HG03432 (cell line): ENCODE measurements around the gene ELMO3.
A peak's percentile ranks its signal among the peaks of the same experiment; 100 is the strongest.

ENCODE experiments used
- ATAC-seq: cut with Tn5 transposase; IDR thresholded peaks from one replicate; pipeline ENCODE4 v1.9.1; 2021; ENCODE audit warnings: mild to moderate bottlenecking, moderate library complexity; ENCODE audit not compliant: unreplicated experiment

ELMO3 gene

GRCh38 chr16:67199011-67199807 is at the start of gene ELMO3:
TSS of gene ELMO3 (plus strand) at chr16:67199131. CDS start at chr16:67199327, 196 bp downstream.
- no peak for ATAC-seq

- no peak for ATAC-seq
Measured at GRCh38 chr16:67149276-67150046, 49.5 kb upstream of the ELMO3 start.

DNA sequence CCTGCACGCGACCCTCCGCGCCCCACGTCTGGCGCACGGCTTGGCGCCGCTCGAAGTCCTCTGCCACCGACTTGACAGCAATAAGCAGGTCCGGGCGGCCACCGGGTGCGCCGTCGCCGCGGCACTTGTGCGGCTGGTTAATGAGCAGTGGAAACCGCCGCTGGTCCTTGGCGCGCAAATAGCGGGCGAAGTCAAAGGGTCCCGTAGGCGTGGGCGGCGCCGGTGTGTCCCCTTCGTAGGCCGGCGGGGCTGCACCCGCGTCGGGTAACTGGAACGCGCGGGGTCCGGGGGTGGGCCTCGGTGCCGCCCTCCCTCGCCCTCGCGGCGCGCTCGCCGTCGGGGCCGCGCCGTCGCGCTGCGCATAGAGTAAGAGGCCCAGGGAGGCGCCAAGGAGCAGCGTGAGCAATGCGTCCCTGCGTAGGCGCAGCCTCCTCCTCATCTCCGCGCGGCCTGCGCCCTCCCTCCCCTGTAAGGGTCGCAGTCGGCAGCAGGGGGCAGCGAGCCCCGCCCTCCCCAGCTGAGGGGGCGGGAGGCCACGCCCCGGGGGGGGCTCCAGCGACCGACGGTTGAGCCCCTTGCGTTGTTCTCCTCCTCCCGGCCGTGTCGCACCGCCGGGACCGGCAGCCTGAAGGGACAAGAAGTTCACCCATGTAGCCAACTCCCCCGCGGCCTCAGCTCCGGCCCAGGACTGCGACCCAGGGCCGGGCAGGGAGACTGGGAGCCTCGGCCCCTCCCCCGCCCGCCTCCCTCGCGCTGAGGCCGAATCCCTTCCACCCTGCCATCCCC is 48.7 kb upstream of the ELMO3 start:
- peak; percentile 45 for ATAC-seq

DNA sequence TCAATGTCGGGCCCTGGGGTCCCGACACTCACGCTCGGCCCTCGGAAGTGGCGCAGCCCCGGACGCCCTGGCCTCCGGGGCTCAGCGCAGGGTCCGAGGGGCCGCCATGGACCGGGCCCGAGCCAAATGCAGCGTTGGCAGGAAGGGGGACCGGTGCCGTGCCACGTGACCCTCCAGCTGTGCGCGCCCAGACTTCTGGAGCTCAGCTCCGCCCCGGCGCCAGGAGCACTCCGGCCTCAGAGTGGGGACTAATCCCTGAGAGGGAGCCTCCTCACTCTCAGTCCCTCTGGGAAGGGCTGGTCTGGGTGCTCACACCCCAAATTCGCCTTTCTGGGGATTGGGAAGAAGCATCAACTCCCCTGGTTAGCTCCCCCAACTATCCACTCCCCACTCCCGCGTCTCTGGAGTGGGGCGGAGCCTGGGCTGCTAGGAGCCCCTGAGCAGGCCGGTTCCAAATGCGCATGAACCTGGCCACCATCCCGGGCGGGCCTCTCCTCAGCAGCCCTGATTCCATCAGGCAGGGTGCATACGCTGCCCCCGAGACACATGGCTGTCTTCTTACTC is 48.0 kb upstream of the ELMO3 start, which contains the start of gene B3GNT9:
B3GNT9 (minus strand) TSS at position 166 of the 564 bp plus-strand sequence. CDS start 513 bp downstream, outside the sequence.
- ATAC-seq = peak; percentile 62

DNA sequence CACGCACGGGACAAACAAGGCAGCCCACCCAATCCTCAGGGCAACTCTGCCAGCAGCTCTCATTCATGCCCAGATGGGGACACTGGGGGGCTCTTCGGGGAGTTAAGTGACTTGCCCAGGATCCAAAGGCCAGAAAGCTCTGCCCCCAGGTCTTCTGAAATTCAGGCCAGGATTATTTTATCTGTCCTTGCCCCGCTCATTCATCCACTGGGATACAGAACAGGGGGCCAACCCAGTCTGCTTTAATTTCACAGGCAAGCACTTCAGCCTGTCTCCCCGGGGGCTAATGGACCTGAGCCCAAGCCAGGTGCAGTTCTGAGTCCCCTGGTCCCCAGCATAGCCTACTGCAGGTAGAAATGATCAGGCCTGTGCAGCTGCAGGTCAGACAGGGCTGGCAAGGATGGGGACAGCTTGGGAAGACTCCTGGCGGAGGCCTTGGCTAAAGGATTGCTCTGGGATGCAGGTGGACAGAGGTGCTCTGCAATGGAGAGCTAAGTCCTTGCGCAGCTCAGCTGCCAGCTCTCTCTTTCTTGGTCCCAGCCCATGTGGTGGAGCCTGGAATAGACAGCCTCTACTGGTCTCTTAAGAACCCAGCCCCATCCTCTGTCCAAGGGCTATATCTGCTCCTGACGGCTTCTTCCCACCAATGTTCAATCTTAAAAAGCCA is 47.4 kb upstream of the ELMO3 start:
- no peak for ATAC-seq

DNA sequence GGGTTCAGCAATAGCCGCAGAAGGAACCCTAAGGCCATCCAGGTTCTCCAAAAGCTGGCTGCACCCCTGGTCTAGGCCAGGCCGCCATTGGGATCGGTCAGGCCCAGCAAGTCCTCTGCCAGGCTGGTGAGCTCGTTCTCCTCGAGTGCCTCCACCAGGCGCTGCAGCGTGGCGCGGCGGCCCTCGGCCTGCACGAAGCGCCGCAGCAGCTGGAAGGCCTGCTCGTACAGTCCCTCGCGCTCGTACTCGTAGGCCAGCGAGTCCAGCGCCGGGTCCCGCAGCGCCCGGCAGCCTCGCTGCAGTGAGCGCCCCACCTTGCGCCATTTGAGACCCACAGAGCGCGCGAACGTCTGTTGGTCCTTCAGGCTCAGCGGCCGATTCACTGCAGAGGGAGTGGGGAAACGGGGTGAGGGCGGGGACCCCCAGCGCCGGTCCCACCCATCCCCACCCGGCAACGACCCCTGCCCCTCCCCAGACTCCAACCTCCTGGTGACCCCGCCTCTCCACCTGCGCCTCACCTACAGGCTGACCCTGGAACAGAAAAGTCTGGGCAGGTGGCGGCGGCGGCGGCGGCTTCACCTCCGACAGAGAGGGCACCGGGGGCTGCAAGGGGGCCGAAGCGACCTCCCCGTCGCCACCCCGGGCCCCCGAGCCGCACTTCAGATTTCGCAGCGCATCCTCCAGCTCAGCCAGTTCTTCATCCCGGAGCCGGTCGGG is 44.2 kb upstream of the ELMO3 start:
- ATAC-seq = no peak

- ATAC-seq = no peak
Measured at GRCh38 chr16:67155295-67156142, 43.4 kb upstream of the ELMO3 start.

GRCh38 chr16:67156143-67156844 is 42.6 kb upstream of the ELMO3 start:
- no peak for ATAC-seq

DNA sequence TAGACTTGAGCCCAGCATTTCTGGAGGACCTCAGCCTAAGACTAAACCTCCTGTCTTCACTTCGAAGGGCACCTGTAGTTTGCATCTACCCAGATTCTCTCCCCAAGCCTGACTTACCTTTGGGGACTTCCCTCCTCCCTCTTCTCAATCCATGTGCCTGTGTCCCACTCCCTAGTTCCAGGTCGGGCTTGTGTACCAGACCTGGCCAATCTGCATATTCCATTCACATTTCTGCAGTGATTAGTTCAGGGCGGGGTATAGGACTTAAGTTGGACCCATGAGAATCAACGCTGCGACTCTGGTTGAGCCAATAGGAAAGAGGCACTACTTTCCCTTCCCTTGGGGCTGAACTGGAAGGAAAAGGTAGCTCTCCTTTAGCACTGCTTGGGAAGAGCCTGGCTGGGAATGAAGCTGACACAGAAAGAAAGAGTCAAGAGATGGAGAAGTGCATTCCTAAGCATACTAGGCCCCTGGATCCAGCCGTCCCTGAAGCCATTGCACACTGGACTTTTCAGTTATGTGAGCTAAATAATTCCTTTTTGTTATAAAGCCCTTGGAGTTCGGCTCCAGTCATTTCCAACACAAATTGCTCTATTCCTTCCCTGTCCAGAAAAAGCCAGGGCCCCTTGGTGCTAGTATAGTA is 41.7 kb upstream of the ELMO3 start:
- no peak for ATAC-seq

DNA sequence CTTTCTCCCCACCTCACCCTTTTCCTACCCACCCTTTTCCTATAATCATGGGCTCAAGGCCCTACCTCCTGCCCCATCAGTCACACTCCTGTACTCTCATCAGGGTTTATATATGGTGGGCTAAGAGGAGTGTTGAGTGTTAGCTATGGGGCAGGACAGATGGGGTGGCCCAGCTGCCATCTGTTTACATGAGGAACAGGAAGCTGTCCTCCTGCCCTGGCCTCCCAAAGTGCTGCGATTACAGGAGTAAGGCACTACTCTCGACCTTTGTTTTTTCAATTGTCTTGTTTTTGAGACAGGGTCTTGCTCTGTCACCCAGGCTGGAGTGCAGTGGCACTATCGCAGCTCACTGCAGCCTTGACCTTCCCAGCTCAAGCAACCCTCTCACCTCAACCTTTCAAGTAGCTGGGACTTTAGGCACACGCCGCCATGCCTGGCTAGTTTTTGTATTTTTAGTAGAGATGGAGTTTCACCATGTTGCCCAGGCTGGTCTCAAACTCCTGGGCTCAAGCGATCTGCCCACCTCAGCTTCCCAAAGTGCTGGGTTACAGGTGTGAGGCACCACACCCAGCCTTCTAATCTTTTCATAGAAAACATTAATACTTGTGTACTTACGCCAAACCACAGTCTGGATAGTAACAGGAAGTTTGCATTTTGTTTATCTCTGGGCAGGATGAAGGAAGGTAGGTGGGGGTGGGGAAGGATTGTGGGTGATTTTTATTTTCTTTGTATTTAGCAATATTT is 40.9 kb upstream of the ELMO3 start:
- ATAC-seq = no peak

DNA sequence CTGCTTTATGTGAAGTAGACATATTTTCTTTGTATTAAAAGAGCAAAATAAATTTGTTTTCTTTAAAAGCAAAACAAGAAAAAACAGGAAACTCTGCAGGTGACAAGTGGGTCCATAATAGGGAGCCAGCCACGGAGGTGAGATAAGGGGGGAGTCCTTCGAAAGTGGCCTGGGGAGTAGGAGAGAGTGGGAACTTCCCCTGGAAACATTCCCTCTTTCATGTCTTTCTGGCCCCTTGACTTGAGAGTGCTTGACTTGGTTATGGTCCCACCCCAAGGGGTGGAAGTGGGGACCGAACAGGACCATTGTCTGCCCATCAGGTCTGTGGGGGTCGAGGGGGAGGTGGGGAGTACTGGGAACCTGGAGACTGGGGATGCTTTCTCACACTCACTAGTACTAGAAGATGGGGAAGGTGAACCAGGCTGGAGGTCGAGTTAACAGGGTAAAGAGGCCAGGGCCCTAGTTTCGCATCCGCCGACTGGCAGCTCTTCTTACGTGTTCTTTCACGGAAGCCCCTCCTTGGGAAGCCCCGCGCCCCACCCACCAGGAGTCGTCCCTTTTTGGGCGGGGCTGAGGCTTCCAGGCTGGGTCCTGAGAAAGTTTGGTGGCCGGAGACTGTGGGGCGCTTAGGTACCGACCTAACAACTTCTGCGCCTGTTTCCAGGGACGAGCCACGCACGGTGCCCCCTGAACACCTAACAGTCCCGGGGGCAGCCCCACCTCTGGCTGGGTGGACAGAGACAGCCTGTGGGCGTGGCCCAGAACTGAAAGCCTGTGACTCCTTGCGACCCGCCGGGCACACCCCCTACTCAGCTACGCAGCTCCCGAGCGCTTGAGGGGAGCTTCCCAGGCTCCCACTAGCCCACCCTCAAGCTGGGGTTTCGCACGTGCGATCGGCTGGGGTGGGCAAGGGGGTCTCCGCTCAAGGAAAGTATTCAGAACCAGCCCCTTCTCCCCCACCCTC is 40.0 kb upstream of the ELMO3 start:
- ATAC-seq = peak; percentile 42

DNA sequence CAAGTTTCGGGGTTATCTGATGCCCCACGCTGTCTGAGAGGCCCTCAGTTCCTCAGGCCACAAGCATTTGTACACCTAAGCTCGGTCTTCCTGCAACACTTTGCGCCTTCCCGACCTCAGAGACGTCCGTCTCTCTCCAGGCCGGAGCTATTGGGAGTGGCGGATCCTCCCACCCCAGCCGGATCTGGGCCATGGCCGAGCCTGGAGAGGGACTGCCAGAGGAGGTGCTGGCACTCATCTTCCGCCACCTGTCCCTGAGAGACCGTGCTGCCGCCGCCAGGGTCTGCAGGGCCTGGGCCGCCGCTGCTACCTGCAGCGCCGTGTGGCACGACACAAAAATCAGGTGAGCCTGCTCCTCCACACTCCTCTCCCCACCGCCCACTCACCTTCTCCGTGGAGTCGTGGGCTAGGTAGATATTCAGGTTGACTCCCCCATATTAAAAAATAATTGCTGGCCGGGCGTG is 37.3 kb upstream of the ELMO3 start:
- ATAC-seq = no peak

- ATAC-seq = no peak
Measured at GRCh38 chr16:67162506-67163163, 36.3 kb upstream of the ELMO3 start.

DNA sequence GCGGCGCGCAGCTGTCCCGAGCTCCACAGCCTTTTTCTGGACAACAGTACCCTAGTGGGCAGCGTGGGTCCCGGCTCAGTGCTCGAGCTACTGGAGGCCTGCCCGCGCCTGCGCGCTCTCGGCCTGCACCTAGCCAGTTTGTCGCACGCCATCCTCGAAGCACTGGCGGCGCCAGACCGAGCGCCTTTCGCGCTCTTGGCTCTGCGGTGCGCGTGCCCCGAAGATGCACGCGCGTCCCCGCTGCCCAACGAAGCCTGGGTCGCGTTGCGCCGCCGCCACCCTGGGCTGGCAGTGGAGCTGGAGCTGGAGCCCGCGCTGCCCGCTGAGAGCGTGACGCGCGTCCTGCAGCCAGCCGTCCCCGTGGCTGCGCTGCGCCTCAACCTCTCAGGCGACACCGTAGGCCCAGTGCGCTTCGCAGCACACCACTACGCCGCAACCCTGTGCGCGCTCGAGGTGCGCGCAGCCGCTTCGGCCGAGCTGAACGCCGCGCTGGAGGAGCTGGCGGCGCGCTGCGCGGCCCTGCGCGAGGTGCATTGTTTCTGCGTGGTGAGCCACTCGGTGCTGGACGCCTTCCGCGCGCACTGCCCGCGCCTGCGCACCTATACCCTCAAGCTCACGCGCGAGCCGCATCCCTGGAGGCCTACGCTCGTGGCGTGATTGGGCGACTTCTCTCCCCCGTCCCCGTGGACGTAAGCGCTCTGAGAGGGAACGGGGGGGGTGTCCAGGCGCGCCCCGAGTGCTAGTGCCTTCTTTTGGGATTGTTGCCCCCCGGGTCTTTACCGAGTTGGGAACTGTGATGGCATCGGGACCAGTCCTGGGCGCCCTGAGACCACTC is 35.5 kb upstream of the ELMO3 start:
- no peak for ATAC-seq
